Activated T-cell treated with anti-CD3 and anti-CD28 coated beads for 4 hours (primary cell): Measurements from ENCODE around the gene THBD.

Experiments used
- DNase-seq: peaks from one replicate; pipeline ENCODE4 v3.0.0-alpha.2; 2020

THBD gene

DNA sequence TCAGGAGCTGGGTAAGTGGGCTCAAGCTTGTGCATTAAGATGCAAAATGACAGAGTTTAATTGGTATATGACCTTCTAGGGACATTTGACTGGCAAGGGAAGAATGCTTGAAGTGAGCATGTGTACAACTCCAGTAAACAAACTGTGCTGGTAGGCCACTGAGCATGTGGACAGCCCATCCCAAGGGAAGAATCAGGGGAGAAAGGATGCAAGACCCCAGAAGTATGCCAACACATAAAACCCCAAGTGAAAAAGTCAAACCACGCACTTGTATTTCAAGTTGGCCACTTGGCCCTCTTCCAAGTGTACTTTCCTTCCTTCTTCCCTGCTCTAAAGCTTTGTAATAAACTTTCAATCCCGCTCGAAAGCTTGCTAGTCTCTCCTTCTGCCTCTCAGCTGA lies 10.4 kb upstream of the THBD start:
- DNase-seq = no peak

DNA sequence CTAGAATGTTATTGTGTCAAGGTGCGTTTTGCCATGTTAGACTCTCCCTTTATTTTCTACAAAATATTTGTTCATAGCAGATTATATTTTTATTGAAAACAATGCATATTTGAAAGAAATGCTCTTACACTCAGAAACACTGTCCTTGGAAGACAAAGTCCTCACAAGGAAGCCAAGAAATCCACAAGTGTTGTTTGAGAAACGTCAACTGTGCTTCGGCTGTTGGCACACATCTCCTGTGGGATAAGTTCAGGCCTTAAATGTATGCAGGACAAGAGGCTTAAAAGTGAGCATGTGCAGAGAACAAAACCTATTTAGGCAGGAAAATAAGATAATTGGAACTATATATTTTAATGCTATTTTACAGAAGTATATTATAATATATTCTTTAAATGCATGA lies 9.5 kb upstream of the THBD start:
- no peak for DNase-seq

DNA sequence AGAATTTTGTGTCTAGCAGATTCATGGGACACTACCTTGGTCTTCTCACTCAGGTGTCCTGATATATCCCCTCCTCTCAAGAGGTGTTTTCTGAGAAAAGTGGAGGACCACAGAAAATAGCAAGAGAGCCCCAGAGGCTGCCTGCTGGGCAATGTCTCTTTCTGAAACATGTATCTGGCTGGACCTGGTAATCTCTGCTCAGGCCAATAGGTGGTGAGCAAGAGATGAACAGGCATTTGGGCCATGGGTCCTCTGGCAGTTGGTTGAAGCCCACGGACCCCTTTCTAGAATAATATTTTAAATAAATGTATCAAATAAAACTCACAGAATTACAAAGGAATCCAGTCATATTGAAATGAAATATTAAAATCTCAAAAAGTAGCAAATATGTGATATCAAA lies 8.8 kb upstream of the THBD start:
- DNase-seq = no peak

DNA sequence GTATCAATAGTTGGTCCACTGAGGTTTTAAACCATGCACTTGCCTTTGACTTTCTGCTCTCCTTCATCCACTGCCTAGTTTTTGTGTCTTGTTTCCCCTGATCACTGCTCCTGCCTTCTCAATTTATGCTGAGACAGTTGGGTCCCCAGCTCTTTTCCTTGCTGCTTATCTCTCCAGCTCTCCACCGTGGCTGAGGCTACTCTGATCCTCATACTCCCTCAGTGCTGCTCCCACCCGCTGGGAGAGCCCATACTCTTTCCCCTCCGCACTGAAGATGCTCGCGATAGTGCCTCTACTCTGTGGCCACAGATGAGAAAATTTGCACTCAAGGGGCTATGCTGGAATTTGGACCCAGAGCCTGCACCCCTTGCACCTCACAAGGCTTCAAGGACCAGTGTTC lies 3.4 kb upstream of the THBD start:
- no peak for DNase-seq

DNA sequence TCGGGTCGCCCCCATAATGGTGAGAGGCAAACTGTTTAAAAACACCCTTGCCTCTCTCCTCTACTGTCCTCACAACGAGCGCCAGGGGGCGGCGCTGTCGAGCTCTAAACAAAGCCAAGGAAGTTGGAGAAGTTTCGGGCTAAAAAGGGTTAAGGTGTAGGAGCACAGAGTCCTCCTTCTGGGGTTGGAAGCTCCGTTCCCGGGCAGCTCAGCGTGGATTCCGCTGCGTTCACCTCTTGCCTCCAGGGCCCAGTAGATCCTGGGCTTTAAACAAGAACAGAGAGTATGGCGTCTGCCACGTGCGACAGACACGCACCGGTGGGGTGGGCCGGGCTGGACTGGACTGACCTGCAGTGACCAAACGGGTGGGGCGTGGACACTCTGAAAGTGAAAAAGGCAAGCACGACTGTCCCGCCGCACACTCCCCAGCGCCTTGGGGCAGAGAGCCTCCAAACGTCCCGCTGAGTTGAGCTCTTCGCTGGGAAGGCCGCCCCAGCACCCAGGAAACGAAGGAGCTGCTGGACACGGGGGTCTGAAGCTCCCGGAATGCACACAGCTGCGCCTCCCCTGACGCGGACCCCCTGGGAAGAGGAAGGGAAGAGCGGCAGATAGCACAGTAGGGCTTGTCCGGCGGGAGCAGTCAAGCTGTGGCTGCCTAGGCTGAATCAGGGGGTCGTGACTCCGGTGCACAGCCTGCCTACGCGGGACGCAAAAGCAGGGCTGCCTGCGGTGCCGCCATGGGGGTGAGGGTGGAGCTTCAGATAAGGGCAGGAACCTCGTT lies 1.6 kb upstream of the THBD start:
- DNase-seq = no peak

DNA sequence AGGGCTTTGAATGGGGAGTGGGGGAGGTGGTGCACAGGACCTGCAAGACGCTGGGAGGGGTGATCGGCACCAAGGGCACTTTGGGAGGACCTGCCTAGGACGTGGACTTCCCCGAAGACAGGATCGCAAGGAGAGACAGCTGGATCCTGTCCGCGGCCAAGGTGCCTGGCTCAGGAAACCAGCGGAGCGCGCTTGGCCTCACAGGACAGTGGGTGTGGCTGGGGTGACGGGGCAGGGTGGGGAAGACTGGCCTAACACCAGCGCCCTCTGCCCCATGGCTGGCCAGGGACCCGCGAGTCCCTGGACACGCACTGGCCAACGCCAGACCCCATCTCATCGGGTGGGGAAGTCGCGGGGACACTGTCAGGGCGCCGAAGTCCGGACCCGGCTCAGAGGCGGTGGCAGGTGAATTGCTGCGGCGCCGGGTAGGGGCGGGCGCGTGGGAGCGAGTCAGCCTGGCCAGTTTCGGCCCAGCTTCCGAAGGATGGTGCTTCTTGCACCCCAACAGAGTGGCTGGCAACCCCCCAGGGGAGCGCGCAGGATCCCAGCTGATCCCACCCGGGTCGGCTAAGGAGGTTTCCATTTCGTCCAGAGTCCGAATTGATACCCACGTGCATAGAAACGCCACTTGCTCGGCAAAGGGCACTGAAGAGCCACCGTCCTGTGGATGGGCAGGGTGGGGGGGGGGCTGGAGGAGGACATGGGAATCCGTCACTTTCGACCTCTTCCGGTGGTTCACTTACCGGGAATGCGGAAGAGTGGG lies 785 bp upstream of the THBD start:
- DNase-seq = no peak

DNA sequence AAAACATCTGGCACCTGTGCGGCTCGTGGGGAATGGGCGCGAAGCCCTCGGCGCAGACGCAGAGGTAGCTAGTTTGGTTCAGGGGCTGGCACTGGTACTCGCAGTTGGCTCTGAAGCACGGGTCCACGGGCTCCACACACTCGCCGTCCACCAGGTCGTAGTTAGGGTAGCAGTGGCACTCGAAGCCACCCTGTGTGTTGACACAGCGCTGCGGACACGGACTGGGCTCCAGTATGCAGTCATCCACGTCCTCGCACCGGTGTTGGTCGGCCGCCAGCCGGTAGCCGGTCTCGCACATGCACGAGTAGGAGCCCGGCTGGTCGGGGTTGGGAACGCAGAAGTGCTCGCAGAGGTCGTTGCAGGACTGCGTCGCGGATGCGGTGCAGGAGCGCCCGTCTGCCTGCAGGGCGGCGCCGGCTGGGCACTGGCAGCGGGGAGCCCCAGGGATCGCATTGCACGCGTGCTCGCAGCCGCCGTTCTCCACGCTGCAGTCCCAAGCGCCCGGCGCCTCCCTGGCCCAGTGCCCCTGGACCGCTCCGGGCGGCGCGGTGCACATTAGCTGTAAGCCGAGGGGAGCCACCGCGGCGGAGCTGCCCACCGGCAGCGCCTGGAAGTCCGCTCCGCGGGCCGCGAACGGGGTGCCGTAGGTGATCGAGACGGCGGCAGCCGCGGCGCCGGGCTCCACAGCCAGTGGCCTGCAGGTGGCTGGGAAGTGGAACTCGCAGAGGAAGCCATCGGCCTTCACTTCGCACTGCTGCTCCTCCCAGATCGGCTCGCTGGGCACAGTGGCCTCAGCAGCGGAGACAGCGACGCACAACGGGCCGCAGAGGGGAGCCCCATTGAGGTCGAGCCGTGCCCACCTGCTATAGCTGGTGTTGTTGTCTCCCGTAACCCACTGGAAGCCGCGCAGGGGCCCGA lies 930 bp downstream of the THBD start:
- DNase-seq = no peak

DNA sequence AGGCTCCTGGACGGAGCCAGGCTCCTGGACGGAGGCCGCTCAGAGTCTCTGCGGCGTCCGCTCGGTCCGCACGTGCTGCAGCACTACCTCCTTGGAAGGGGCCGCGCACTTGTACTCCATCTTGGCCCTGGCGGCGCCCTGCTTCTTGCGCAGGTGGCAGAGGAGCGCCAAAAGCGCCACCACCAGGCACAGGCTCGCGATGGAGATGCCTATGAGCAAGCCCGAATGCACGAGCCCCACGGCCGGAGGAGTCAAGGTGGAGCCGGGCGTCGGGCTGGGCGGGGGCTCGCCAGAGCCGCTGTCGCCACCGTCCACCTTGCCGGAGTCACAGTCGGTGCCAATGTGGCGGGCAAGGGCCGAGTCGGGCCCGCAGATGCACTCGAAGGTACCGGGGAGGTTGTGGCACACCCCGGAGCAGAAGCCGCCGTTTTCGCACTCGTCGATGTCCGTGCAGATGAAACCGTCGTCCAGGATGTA lies 1.7 kb downstream of the THBD start:
- no peak for DNase-seq

DNA sequence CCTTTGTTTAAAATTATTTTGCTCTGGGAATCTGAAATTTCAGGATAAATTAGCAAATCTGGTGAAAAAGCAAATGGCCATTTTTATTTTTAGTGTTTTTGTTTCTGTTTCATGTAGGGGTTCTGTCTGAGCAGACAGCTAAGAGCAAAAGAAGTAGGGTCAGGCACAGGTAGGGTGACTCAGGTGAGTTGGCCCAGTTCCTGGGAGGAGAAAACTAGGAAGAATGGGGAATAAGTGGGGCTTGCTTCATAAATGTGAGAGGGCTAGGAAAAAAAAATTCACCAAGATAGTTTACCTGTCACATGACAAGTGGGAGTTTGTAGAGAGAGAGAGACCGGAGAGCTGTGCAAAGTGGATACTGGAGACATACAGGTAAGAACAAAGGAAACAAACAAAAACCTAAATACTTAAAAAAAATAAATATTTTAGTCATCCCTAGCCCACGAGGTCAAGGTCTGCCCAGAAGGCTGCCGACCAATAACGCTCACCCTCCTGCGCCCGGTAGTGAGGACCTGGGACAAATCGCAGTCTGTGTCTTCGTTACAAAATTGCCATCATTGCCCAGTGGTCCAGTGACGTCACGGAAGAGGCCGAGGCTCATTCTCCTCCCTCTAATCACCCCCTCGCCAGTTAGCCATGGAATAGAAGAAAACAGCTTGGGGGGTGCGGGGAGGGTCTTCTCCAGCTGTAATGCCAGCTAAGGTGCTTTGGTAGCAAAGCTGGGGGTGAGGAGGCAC lies 2.3 kb downstream of the THBD start:
- no peak for DNase-seq

DNA sequence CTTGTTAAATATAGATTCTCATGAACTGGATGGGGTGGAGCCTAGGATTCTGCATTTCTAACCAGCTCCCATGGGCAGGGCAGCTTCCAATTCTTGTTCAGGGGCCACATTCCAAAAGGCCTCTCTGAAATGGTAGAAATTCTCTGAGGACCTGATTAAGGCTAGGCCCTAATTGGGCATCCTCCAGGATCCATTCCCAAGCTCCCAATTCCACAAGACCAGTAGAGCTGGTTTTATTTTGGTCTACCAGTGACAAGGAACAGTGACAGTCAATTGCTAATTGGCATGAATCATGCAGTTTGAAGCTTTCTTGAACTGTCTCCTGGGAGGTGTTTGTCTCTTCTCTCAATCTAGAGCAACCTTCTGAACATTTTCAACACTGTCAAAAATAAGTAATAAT lies 3.0 kb downstream of the THBD start:
- no peak for DNase-seq

DNA sequence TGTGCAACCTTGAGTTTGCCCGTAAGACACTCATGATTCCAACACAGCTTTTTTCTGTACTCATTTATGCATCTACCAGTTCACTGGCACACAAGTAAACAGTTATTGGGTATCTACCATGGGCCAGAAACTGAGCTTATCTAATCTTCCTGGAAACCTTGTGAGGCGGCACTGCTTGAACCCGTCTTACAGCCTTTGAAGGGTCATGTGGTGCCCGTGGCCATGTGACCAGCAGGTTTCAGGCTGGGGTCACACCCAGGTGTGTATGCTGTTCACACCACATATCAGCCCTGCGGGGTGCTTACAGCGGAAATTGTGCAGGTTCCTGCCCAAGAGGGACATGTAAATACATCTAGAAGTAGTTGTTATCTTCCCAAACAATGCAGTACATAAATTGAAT lies 6.1 kb downstream of the THBD start:
- DNase-seq = no peak

DNA sequence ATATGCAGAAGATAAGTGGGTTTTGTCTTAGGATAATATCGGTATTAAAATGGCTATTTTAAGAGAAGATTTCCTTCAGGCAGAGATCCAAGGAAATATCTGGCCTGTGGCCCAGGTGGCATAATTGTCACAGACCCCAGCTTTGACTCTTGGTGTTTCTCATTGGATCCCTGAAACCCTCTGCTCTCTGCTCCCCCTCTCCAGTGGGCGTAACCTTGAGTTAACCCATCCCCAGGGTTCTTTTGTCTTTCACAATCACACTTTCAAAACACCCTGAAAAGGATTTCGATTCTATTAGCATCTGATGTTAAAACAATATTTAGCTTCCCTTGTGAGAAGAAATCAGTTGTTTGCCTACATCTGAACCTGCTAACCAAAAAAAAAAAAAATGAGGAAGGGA lies 7.2 kb downstream of the THBD start:
- no peak for DNase-seq

DNA sequence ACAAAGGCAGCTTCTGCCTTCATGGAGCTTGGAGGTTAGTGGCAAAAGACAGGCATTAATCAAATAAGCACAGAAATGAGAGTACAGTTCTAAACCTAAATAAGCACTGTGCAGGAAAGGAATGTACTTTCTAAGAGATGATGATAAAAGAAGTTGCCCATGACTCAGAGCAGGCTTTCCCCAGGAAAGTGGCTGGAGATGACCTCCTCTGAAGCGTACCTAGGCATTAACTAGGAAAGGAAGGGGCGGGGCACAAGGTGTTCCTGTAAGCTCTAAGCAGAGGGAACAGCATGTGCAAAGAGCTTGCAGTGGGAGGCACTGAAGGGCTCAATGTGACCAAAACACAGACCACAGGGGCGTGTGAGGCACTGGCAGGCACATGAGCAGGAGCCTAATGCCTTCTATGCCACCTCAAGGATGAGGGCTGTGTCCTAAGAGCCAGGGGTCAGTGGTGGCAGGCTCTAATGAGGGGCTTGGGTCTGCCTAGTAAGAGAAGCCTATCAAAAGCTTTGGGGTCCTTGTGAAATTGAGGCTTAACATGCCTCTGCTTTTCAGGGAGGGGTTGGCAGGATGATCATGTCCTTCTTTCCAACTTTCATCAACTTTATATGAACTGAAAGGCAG lies 9.5 kb downstream of the THBD start:
- no peak for DNase-seq

DNA sequence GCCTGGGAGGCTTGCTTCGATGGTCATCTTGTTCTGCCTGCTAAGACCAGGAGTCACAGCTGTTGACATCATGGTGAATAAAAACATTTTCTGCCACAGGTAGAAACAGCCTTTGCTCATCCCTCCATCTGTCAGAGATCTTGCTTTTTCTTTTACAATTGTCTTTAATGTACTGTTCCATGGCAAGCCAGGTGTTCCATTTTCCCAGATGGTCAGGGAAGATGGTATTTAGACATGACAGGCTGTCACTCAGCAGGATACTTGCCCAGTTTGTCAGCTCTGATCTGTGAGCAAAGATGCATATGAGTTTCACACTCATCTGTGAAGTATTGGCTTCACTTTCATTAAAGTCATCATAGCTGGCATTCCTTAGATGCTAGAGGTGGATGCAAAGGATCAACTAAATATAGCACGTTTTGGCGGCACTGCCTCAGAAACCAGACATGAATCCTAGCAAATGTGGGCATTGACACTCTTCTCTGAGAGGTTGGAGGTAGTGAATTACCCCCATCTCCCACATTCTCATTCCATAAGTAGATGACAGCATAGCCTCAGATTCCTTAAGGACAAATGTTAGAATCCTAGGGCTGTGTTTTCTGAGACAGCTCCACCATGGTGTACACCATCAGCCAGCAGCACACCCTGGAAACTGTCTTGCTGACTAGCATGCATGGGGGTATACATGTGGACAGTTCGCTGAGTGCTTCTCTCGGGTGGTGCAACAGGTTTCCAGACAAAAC lies 10.2 kb downstream of the THBD start:
- no peak for DNase-seq

DNA sequence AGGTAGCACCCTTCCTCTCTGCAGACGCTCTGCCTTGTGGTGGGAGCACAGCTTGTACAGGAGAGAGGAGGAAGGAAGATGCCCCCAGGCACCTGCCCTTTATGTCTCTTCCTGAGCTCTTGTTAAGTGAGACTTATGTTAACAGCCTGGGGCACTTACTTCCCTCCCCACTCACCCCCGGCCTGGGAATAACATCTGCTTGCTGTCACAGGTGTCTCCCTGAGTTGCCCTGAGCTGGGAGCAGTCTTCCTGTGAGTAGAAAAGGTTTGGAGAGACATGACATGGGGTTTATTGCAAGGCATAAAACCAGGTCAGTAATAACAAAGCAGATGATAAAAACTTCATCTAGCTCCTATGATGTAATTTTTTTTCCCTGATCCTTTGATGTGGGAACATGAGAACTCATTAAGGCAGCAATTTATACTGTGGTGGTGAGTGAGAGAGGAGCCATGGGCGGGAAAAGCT lies 12.4 kb downstream of the THBD start:
- no peak for DNase-seq

DNA sequence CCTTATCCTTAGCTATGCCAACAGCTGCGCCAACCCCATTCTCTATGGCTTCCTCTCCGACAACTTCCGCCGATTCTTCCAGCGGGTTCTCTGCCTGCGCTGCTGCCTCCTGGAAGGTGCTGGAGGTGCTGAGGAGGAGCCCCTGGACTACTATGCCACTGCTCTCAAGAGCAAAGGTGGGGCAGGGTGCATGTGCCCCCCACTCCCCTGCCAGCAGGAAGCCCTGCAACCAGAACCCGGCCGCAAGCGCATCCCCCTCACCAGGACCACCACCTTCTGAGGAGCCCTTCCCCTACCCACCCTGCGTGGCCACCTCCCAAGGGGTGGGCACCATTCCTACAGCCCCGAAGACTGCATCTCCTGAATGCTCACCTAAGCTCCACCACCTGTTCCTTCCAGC lies 13.1 kb downstream of the THBD start:
- DNase-seq = no peak

DNA sequence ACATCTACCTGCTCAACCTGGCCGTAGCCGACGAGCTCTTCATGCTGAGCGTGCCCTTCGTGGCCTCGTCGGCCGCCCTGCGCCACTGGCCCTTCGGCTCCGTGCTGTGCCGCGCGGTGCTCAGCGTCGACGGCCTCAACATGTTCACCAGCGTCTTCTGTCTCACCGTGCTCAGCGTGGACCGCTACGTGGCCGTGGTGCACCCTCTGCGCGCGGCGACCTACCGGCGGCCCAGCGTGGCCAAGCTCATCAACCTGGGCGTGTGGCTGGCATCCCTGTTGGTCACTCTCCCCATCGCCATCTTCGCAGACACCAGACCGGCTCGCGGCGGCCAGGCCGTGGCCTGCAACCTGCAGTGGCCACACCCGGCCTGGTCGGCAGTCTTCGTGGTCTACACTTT lies 13.7 kb downstream of the THBD start:
- no peak for DNase-seq

DNA sequence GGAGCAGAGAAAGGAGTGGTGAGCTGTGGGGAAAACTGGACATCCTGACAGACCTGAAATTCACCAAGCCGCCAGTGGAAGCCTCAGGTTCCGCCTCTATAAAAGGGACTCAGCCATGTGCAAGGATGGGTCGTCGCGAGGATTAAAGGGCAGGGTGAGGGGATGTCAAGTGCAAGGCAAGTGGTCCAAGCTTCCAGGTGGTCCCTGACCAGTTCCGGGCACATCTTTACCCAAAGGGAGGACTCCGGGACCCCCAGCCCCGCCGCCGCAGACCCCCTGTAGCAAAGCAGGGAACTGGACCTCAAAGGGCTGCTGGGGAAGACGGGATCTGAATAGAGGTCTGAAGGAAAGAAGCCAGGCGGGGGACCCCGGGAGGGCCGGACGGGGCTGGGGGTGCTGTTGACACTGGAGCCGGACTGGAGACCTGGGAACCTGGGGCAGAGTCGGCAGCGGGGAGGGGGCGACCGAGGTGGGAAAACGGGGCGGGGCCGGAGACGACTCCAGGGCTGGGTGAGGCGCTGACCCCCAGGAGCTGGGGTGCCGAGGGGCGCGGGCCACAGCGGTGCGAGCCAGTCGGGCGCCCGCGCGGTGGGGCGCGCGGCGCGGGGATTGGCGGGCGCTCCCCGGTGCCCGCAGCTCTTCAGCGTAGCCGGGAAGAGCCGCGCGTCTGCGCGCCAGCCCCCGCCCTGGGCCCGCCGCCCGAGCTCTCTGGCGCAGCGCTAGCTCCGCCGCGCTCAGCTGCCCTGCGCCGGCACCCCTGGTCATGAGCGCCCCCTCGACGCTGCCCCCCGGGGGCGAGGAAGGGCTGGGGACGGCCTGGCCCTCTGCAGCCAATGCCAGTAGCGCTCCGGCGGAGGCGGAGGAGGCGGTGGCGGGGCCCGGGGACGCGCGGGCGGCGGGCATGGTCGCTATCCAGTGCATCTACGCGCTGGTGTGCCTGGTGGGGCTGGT lies 14.5 kb downstream of the THBD start, which contains the start of gene SSTR4:
TSS of gene SSTR4 (plus strand) at position 592 of the 951 bp plus-strand sequence. CDS start at position 764, 172 bp downstream.
- no peak for DNase-seq

DNA sequence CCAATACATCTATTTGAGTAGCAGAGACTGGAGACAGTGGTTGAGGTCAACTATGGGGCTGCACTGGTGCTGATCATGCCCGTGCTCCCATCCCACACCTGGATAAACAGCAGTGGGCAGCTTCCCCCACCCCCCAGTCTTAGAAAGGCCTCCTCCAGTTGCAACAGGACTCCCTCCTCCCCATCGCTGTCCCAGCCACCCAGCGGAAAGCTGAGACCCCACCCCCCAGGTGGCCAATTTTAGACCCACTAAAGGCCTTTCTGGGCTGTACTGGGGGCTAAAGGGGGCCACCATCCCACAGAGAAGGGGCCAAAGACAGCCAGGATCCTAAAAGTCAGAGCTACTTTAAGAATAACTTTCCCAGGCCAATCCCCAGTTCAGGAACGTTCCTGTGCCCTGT lies 15.6 kb downstream of the THBD start:
- DNase-seq = no peak

DNA sequence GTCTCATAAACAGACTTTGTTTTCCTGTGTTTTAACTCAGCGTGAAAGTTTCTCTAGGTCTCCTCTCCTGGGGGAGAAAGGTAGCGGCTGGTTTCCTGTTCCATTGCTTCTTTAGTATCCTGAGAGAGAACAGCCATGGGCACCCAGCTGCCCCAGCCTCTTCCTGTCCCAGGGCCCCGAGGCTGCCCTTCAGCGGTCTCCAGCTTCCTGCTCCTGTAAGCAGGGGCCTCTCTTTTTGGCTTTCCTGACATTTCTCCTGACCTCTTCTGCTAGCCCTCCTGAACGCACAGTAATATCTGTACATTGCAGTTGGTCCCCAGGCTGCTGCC lies 16.8 kb downstream of the THBD start:
- DNase-seq = no peak
